ENCODE results near the gene UFC1.

The UFC1 gene

DNA sequence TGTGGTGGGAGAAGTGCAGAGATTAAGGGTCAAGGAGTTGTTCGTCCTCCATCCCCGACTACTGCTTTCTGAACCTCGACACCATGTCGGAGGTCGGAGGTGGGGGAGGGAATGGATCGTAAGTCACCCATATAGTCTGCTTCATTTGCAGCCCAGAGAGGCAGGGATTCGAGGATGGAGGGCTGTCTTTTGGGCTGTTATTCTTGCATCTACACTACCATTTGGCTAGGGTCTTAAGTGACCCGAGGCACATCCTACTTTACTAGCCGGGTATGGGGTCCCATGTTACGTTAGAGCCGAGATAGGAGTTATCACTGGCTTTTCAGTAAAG lies 6.1 kb downstream of the UFC1 start:
- no peaks in the 10 kb centered on the region for H3K4me1 ChIP-seq (ENCODE audit: control insufficient read depth, insufficient read depth, low read length)
- no peaks in the 10 kb centered on the region for H3K9me3 ChIP-seq (ENCODE audit: control insufficient read depth, insufficient read depth, low read length)
- DNase-seq (ENCODE audit: low read depth, low spot score) = no peak
- no CpG with 5 or more reads among the region's 11 CpGs for WGBS (ENCODE audit: insufficient coverage, insufficient read length)
- H3K36me3 ChIP-seq (ENCODE audit: control insufficient read depth, insufficient read depth, low read length) = peaks cover 3% of the 10 kb centered on the region; the same call in 1 of the 2 replicates
- peak overlapping the region; percentile 72; the same call in 1 of the 2 replicates for H3K4me3 ChIP-seq (ENCODE audit: low read length)
- no peaks in the 10 kb centered on the region for H3K27me3 ChIP-seq (ENCODE audit: control insufficient read depth, insufficient read depth, low read length)
- H3K27ac ChIP-seq (ENCODE audit: low read length) = no peak overlapping the region

DNA sequence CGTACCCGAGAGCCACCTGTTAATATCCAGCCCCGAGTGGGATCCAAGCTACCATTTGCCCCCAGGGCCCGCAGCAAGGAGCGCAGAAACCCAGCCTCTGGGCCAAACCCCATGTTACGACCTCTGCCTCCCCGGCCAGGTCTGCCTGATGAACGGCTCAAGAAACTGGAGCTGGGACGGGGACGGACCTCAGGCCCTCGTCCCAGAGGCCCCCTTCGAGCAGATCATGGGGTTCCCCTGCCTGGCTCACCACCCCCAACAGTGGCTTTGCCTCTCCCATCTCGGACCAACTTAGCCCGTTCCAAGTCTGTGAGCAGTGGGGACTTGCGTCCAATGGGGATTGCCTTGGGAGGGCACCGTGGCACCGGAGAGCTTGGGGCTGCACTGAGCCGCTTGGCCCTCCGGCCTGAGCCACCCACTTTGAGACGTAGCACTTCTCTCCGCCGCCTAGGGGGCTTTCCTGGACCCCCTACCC lies 6.9 kb downstream of the UFC1 start:
- H3K4me3 ChIP-seq (ENCODE audit: low read length) = no peak overlapping the region
- H3K9me3 ChIP-seq (ENCODE audit: control insufficient read depth, insufficient read depth, low read length) = no peaks in the 10 kb centered on the region
- no peaks in the 10 kb centered on the region for H3K27me3 ChIP-seq (ENCODE audit: control insufficient read depth, insufficient read depth, low read length)
- no CpG with 5 or more reads among the region's 22 CpGs for WGBS (ENCODE audit: insufficient coverage, insufficient read length)
- no peak for DNase-seq (ENCODE audit: low read depth, low spot score)
- peaks cover 3% of the 10 kb centered on the region; the same call in 1 of the 2 replicates for H3K36me3 ChIP-seq (ENCODE audit: control insufficient read depth, insufficient read depth, low read length)
- H3K4me1 ChIP-seq (ENCODE audit: control insufficient read depth, insufficient read depth, low read length) = no peaks in the 10 kb centered on the region
- no peak overlapping the region for H3K27ac ChIP-seq (ENCODE audit: low read length)

DNA sequence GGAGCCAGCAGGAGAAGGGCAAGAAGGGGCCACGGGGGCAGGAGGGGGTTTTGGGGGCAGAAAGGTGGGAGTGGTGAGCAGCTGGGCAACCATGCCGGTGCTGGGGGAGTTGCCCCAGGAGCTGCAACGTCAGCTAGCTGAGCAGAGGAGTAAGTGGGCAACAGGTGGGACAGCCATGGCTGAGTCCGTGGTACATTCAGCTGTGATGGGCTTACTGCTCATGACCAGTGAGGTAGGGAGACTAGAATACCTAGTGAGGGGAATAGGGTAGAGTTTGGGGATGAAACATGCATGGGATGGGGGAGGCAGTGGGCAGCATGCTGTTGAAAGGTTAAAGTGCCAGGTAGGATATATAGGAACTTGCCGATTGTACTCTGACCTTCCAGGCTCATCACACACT lies 7.9 kb downstream of the UFC1 start:
- no peaks in the 10 kb centered on the region for H3K4me1 ChIP-seq (ENCODE audit: control insufficient read depth, insufficient read depth, low read length)
- H3K4me3 ChIP-seq (ENCODE audit: low read length) = no peak overlapping the region
- H3K27me3 ChIP-seq (ENCODE audit: control insufficient read depth, insufficient read depth, low read length) = no peaks in the 10 kb centered on the region
- no peak for DNase-seq (ENCODE audit: low read depth, low spot score)
- H3K36me3 ChIP-seq (ENCODE audit: control insufficient read depth, insufficient read depth, low read length) = peaks cover 3% of the 10 kb centered on the region; the same call in 1 of the 2 replicates
- no peak overlapping the region for H3K27ac ChIP-seq (ENCODE audit: low read length)
- WGBS (ENCODE audit: insufficient coverage, insufficient read length) = no CpG with 5 or more reads among the region's 5 CpGs
- H3K9me3 ChIP-seq (ENCODE audit: control insufficient read depth, insufficient read depth, low read length) = no peaks in the 10 kb centered on the region

DNA sequence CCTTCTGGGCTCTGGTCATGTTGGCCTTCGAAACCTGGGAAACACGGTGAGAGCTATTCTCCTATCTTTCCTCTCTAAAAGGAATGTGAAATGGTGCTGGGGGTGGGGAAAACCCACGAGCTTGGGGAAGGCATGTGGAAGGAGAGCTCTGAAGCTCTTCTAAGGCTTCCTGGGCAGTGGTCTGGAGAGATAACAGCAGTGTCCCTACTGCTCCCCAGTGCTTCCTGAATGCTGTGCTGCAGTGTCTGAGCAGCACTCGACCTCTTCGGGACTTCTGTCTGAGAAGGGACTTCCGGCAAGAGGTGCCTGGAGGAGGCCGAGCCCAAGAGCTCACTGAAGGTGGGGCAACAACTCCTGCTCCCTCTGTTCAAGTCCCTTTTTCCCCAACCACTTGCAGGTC lies 8.3 kb downstream of the UFC1 start:
- Histone ChIP-seq H3K27ac (ENCODE audit: low read length) (no peak overlapping the region), H3K9me3 (ENCODE audit: control insufficient read depth, insufficient read depth, low read length) (no peaks in the 10 kb centered on the region), H3K36me3 (ENCODE audit: control insufficient read depth, insufficient read depth, low read length) (peaks cover under 1% of the 10 kb centered on the region; the same call in 1 of the 2 replicates), H3K4me3 (ENCODE audit: low read length) (no peak overlapping the region), H3K4me1 (ENCODE audit: control insufficient read depth, insufficient read depth, low read length) (no peaks in the 10 kb centered on the region), H3K27me3 (ENCODE audit: control insufficient read depth, insufficient read depth, low read length) (no peaks in the 10 kb centered on the region)
- DNase-seq (ENCODE audit: low read depth, low spot score) = no peak
- no CpG with 5 or more reads among the region's 7 CpGs for WGBS (ENCODE audit: insufficient coverage, insufficient read length)

DNA sequence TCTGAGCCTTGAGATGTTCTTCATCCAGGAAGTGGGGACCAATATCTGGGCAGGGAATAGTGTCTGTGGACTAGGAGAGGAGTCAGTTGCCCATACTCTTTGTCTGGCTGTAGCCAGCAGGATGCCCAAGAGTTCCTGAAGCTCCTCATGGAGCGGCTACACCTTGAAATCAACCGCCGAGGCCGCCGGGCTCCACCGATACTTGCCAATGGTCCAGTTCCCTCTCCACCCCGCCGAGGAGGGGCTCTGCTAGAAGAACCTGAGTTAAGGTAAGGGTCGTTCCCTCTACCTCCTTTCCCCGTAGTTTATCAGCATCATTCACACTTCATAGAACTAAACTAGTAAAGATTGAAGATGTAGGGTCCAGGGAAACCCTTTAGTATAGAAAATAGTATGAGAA lies 9.0 kb downstream of the UFC1 start:
- Histone ChIP-seq H3K4me3 (ENCODE audit: low read length) (no peak overlapping the region), H3K27ac (ENCODE audit: low read length) (no peak overlapping the region), H3K36me3 (ENCODE audit: control insufficient read depth, insufficient read depth, low read length) (no peaks in the 10 kb centered on the region), H3K9me3 (ENCODE audit: control insufficient read depth, insufficient read depth, low read length) (no peaks in the 10 kb centered on the region), H3K4me1 (ENCODE audit: control insufficient read depth, insufficient read depth, low read length) (no peaks in the 10 kb centered on the region), H3K27me3 (ENCODE audit: control insufficient read depth, insufficient read depth, low read length) (no peaks in the 10 kb centered on the region)
- no peak for DNase-seq (ENCODE audit: low read depth, low spot score)
- WGBS (ENCODE audit: insufficient coverage, insufficient read length) = no CpG with 5 or more reads among the region's 10 CpGs

DNA sequence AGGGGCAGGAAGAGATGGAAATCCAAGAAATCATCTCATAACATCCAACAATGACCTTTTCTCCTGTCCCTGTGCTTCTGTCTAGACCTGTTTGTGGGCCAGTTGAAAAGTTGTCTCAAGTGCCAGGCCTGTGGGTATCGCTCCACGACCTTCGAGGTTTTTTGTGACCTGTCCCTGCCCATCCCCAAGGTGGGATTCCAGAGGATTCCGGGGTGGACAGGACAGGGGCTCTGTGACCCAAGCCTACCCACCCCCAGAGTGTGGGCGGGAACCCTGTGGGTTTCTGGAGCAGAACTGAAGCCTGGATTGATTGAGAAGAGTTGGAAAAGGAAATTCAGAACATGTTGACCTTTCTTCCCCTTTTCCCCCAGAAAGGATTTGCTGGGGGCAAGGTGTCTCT lies 10.0 kb downstream of the UFC1 start:
- H3K36me3 ChIP-seq (ENCODE audit: control insufficient read depth, insufficient read depth, low read length) = no peaks in the 10 kb centered on the region
- WGBS (ENCODE audit: insufficient coverage, insufficient read length) = no CpG with 5 or more reads among the region's 5 CpGs
- H3K9me3 ChIP-seq (ENCODE audit: control insufficient read depth, insufficient read depth, low read length) = no peaks in the 10 kb centered on the region
- H3K27me3 ChIP-seq (ENCODE audit: control insufficient read depth, insufficient read depth, low read length) = no peaks in the 10 kb centered on the region
- no peak overlapping the region for H3K4me3 ChIP-seq (ENCODE audit: low read length)
- H3K4me1 ChIP-seq (ENCODE audit: control insufficient read depth, insufficient read depth, low read length) = no peaks in the 10 kb centered on the region
- no peak for DNase-seq (ENCODE audit: low read depth, low spot score)
- no peak overlapping the region for H3K27ac ChIP-seq (ENCODE audit: low read length)

DNA sequence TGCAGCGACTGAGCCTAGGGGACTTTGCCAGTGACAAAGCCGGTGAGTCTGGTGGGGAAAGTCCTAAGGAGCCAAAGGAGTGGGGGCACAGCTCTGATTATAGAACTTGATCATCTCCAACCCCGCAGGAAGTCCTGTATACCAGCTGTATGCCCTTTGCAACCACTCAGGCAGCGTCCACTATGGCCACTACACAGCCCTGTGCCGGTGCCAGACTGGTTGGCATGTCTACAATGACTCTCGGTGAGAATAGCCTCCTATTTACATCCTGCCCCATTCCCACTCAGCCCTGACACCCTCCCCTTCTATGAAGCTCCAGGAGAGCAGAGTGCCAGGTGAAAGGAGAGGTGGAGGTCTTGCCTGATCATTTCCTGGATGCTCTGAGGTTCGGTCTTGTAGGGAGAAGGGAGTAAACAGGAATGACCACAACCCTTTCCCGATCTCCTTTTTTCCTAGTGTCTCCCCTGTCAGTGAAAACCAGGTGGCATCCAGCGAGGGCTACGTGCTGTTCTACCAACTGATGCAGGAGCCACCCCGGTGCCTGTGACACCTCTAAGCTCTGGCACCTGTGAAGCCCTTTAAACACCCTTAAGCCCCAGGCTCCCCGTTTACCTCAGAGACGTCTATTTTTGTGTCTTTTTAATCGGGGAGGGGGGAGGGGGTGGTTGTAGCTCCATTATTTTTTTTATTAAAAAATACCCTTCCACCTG lies 11.3 kb downstream of the UFC1 start:
- H3K4me1 ChIP-seq (ENCODE audit: control insufficient read depth, insufficient read depth, low read length) = no peaks in the 10 kb centered on the region
- no peaks in the 10 kb centered on the region for H3K9me3 ChIP-seq (ENCODE audit: control insufficient read depth, insufficient read depth, low read length)
- no peak overlapping the region for H3K27ac ChIP-seq (ENCODE audit: low read length)
- no peaks in the 10 kb centered on the region for H3K27me3 ChIP-seq (ENCODE audit: control insufficient read depth, insufficient read depth, low read length)
- H3K4me3 ChIP-seq (ENCODE audit: low read length) = no peak overlapping the region
- no CpG with 5 or more reads among the region's 14 CpGs for WGBS (ENCODE audit: insufficient coverage, insufficient read length)
- no peaks in the 10 kb centered on the region for H3K36me3 ChIP-seq (ENCODE audit: control insufficient read depth, insufficient read depth, low read length)
- DNase-seq (ENCODE audit: low read depth, low spot score) = no peak

DNA sequence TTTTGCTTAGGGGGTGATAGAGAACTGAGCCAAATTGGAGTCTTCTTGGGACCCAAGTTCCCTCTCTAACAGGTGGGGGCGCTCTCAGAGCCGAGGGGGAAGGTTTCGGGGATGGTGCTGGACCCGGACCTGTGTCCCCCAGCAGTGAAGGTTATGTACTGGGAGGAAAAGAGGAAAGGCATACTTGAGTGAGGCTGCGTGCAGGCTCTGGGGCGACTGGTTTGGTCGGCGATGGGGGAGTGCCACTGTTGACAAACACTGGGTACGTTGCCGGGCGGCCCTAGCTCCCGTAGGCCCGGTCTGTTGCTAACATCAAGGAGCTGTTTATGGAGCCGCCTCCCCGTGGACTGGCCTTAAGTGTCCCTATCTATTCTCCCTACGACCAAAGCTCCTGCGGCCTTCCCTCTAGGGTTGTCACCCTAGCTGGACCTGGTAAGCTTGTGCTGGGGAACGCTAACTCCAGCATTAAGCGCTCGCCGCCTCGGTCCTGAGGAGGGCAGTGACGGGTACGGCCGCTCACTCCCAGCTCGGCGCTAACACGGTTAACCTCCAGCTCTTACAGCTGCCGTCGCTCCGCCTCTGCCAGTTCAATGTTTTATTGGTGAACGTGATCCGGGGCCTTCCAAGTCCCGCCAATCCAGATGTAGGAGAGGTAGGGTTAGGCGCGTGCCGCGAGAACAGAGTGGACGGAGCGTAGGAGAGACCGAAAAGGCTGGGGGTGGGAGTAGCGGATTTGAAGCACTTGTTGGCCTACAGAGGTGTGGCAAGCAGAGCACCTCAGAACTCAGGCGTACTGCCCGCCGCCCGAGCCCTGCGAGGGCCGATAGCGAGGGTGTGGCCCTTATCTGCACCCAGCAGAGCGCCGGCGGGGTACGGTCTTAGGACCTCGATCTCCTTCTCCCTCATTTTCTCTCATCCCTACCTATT lies 12.2 kb downstream of the UFC1 start, which contains the start of gene PPOX:
Gene PPOX, plus strand, starts transcription at position 685 of the 927 bp plus-strand sequence. CDS start 422 bp downstream, outside the sequence.
- WGBS (ENCODE audit: insufficient coverage, insufficient read length) = no CpG with 5 or more reads among the region's 54 CpGs
- peak; percentile 96 for DNase-seq (ENCODE audit: low read depth, low spot score)
- Histone ChIP-seq H3K4me1 (ENCODE audit: control insufficient read depth, insufficient read depth, low read length) (no peaks in the 10 kb centered on the region), H3K9me3 (ENCODE audit: control insufficient read depth, insufficient read depth, low read length) (no peaks in the 10 kb centered on the region), H3K27me3 (ENCODE audit: control insufficient read depth, insufficient read depth, low read length) (no peaks in the 10 kb centered on the region), H3K4me3 (ENCODE audit: low read length) (peak within 1 kb of the TSS; percentile 72), H3K36me3 (ENCODE audit: control insufficient read depth, insufficient read depth, low read length) (0 out of 2 replicates have a peak, but pooled peaks cover 7% of the 10 kb centered on the region), H3K27ac (ENCODE audit: low read length) (no peak within 1 kb of the TSS)

DNA sequence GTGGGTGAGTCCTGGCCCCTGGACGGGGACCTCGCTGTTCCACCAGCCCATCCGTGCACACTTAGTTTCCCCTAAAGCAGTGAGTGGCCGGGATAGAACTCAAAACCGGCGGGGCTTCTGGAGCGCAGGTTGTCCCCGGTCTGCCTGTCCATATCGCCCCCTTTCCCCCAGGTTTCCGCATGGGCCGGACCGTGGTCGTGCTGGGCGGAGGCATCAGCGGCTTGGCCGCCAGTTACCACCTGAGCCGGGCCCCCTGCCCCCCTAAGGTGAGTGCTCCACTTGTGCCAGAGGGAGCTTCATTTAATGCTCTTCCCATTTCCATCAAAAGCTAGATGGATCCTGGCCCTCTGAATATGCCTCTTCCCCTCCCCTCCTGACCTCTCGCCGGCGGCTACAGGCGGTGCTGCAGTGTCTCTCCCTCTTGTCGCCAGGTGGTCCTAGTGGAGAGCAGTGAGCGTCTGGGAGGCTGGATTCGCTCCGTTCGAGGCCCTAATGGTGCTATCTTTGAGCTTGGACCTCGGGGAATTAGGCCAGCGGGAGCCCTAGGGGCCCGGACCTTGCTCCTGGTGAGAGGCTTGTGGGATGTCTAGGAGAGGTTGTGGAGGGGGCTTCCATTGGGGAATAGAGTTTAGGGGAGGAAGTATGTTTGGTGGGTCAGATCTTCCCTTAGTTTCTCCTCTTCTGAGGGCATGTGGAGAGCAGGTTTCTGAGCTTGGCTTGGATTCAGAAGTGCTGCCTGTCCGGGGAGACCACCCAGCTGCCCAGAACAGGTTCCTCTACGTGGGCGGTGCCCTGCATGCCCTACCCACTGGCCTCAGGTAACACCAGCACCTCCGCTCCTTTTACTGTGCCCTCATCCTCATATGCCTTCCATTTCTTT lies 13.1 kb downstream of the UFC1 start:
- H3K27ac ChIP-seq (ENCODE audit: low read length) = no peak overlapping the region
- H3K4me1 ChIP-seq (ENCODE audit: control insufficient read depth, insufficient read depth, low read length) = no peaks in the 10 kb centered on the region
- peak overlapping the region; percentile 72 for H3K4me3 ChIP-seq (ENCODE audit: low read length)
- peaks cover 12% of the 10 kb centered on the region for H3K36me3 ChIP-seq (ENCODE audit: control insufficient read depth, insufficient read depth, low read length)
- no peaks in the 10 kb centered on the region for H3K9me3 ChIP-seq (ENCODE audit: control insufficient read depth, insufficient read depth, low read length)
- H3K27me3 ChIP-seq (ENCODE audit: control insufficient read depth, insufficient read depth, low read length) = no peaks in the 10 kb centered on the region
- WGBS (ENCODE audit: insufficient coverage, insufficient read length) = no CpG with 5 or more reads among the region's 33 CpGs
- no peak for DNase-seq (ENCODE audit: low read depth, low spot score)

DNA sequence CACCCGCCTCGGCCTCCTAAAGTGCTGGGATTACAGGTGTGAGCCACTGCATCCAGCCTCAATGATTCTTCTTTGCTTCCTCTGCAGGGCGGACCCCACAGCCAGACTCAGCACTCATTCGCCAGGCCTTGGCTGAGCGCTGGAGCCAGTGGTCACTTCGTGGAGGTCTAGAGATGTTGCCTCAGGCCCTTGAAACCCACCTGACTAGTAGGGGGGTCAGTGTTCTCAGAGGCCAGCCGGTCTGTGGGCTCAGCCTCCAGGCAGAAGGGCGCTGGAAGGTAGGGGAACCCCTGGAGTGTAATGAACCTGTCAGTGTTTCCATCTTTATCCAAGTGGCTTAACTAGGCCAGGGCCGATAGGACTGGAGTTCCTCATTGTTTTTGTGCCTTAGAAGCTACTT lies 15.1 kb downstream of the UFC1 start:
- Histone ChIP-seq H3K4me3 (ENCODE audit: low read length) (no peak overlapping the region), H3K27me3 (ENCODE audit: control insufficient read depth, insufficient read depth, low read length) (no peaks in the 10 kb centered on the region), H3K27ac (ENCODE audit: low read length) (no peak overlapping the region), H3K9me3 (ENCODE audit: control insufficient read depth, insufficient read depth, low read length) (no peaks in the 10 kb centered on the region), H3K36me3 (ENCODE audit: control insufficient read depth, insufficient read depth, low read length) (peaks cover 18% of the 10 kb centered on the region), H3K4me1 (ENCODE audit: control insufficient read depth, insufficient read depth, low read length) (no peaks in the 10 kb centered on the region)
- no CpG with 5 or more reads among the region's 9 CpGs for WGBS (ENCODE audit: insufficient coverage, insufficient read length)
- no peak for DNase-seq (ENCODE audit: low read depth, low spot score)
